CD4-positive, alpha-beta T cell treated with Interleukin-6 at 100 ng/mL for 8 hours (primary cell): ENCODE measurements around the gene EIF5AL1.
A peak's percentile ranks its signal among the peaks of the same experiment; 100 is the strongest.
"Not testable (repeated sequence)": the region's sequence is repeated elsewhere in the genome, so short reads cannot be mapped to it uniquely, and the experiment has no call there.

ENCODE experiments used
- DNase-seq: peaks from one replicate; pipeline ENCODE4 v3.0.0-alpha.2; 2020; ENCODE audit warnings: mixed read lengths, low spot score

The EIF5AL1 gene

GRCh38 chr10:79487296-79488194, 24.8 kb upstream of the EIF5AL1 start:
- peak; percentile 7 for DNase-seq

DNA sequence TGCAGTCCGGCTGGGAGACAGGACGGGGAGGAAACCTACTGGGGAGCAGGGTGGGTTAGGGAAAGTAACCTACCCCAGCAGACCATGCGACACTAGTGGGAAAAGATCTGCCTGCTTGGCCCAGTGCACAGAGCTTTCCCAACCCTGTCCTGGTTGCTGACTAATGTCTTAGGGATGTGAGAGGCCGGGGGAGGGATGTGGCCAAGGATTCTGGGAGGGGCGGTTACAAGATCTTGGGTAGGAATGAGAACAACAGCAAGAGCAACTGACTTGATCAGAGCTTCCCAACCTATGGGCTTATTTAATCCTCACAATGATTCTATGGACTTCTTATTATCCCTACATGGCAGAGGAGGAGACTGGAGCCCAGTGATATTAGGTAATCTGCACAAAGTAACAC, 24.0 kb upstream of the EIF5AL1 start:
- no peak for DNase-seq

- DNase-seq = no peak
These were observed 23.5 kb upstream of the EIF5AL1 start for GRCh38 chr10:79488870-79489269.

DNA sequence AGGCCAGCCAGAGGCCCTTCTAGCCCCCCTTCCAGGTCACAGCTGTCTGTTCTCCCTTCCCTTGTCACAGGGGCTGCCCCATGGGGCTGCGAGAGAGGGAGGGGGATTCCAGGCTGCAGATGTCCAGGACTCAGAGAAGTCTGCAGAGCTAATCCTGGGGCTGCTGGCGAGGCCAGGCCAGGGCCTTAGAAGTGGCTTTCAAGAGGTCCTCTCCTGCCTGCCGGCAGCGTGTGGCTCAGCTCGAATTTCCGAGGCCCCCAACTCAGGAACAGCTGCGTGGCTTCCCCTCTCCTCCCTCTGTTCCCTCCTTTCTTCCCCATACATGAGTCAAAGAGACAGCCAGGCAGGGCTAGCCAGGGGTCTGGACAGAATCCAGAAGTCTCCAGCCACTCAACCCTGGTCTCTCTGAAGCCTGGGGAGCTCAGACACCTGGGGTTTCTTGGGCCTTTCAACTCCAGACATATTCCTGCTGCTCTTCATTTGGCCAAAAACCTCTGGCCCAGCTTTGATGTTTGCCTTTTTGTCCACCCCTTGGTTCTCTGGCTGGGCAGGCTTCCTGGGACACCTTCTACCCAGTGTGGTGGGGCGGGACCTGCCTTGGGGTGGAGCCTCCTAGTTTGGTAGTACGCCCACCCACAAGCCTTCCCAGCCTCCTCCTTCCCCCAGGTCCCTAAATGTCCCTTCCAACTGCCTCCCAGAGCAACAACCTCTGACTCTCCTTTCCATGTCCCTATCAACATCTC, 21.8 kb upstream of the EIF5AL1 start:
- DNase-seq = no peak

- DNase-seq = no peak
These were observed 21.0 kb upstream of the EIF5AL1 start for GRCh38 chr10:79491143-79491835.

GRCh38 chr10:79492256-79492655, 20.1 kb upstream of the EIF5AL1 start:
- DNase-seq = no peak

GRCh38 chr10:79492839-79493238, 19.5 kb upstream of the EIF5AL1 start:
- no peak for DNase-seq

DNA sequence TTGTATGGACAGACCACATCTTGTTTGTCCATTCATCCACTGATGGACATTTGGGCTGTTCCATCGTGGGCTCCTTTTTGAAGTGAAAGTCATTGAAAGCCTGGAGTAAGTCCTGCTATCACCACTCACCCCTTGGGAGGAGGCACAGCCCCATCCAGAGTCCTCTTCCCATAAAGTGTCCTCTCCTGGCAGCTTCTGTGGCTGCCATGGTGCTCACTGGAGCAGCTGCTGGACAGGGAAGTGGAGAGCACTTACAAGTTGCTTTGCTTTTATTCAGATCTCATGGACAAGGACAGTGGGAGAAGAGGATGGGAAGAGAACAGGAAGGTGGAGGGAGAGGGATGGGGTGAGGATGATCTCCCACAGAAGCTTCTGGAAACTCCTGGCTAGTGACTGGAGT, 18.5 kb upstream of the EIF5AL1 start:
- DNase-seq = no peak

GRCh38 chr10:79494871-79495705, 17.2 kb upstream of the EIF5AL1 start:
- no peak for DNase-seq

DNA sequence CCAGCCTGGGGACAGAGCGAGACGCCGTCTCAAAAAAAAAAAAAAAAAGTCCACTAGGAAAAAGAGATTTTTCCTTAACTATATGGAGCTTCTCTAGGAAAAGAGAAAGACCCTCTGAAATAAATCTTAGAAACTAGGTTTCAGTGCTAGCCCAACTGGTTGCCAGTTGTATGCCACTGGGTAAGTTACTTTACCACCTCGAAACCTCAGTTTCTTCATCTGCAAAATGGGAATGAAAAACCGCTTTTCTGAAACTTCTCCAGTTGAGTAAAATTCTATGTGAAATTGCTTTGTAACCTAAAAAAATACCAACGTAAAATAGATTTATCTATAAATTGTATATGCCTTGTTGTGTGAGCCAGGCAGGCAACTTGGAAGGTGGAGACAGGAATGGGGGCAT, 16.5 kb upstream of the EIF5AL1 start:
- DNase-seq = no peak

- no peak for DNase-seq
These were observed 15.4 kb upstream of the EIF5AL1 start for GRCh38 chr10:79496896-79497295.

- no peak for DNase-seq
These were observed 14.0 kb upstream of the EIF5AL1 start for GRCh38 chr10:79498291-79498829.

DNA sequence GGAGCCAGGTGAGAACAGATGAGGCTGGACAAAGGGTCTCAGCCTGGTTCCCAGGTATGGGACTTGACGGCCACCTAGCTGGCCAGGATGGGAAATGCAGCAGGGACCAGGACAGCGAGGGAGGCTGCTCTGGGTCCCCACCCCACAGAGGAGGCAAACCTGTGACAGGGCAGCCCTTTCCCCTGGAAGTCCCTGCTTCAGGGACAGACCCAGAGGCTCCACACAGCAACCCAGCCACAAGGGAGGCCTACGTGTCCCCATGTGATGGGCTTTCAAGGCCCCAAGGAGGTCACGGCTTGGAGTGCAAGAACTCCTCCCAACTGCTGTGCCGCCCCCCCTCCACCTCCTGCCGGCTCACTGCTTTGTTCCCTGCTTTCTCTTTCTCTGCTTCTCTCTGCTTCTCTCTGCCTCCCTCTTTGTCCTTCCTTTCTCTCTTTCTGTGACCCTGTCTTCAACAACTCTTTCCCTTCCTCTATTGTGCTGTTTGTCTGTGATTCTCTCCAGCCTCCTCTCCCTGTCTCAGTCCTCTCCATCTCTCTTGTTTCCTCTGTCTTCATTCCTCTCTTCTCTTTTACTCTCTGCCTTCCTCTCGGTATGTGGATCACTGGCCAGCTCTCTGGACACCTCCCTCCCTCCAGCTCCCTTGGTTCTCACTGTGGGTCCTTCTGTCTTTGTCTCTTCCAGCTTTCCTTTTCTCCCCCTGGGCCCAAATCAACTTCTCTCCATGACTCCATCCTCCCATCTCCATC, 9.6 kb upstream of the EIF5AL1 start:
- DNase-seq = no peak

- not testable (repeated sequence) for DNase-seq
These were observed 8.5 kb upstream of the EIF5AL1 start for GRCh38 chr10:79503787-79504186.

DNA sequence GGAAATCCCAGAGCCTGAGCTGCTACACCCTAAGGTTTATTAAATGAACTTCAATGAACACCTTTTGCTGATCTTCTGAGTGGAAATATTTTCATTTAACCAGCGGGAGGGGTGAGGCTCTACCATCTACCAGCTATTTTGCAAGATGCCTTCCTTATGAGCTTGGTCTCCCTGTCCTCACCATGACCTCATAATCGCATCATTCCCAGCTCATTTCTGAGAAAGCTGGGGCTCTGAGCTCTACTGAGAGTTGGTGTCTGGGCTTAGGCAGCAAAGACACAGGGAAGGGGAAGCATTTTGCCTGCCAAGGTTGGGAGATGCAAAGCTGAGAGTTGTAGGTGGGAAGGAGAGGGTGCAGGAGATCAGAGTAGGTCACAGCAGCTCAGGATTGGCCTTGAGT, 7.8 kb upstream of the EIF5AL1 start:
- DNase-seq = not testable (repeated sequence)

- DNase-seq = not testable (repeated sequence)
These were observed 7.0 kb upstream of the EIF5AL1 start for GRCh38 chr10:79505328-79505727.

DNA sequence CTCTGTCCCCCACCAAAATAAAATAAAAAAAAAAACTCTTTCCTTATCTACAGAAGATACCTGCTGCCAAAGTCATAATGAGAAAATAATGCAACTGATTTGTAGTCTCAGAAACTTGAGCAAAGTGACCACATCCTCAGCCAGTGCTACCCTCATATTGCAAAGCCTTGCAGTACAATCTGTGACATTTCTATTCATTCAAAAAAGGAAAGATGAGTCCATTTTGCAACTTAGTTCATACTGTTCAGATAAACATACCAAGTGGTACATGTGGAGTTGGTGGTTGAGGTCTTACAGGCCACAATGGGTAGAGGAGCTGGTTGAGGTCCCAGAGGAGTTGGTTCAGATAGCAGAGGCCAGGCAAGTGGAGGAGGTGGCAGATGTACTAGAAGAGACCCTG, 6.5 kb upstream of the EIF5AL1 start:
- no peak for DNase-seq

DNA sequence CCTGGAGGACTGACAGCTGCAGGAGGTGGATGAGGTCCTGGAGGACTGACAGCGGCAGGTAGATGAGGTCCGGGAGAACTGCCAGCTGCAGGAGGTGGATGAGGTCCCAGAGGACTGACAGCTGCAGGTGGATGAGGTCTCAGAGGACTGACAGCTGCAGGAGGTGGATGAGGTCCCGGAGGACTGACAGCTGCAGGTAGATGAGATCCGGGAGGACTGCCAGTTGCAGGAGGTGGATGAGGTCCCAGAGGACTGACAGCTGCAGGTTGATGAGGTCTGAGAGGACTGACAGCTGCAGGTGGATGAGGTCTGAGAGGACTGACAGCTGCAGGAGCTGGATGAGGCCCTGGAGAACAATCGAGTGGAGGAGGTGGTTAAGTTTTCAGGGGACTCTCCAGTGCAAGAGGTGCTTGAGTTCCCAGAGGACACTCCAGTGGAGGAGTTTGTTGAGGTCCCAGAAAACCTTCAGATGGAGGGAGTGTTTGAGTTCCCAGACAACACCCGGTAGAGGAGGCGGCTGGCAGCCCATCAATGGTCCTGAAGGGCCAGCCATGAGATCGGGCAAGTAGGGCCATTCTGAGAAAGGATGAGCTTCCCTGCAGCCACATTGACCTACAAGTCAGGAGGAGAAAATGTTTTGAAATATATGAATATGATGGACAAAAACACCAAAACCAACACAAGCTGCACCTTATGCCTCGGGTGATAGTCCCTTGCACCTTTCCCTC, 4.7 kb upstream of the EIF5AL1 start:
- no peak for DNase-seq

DNA sequence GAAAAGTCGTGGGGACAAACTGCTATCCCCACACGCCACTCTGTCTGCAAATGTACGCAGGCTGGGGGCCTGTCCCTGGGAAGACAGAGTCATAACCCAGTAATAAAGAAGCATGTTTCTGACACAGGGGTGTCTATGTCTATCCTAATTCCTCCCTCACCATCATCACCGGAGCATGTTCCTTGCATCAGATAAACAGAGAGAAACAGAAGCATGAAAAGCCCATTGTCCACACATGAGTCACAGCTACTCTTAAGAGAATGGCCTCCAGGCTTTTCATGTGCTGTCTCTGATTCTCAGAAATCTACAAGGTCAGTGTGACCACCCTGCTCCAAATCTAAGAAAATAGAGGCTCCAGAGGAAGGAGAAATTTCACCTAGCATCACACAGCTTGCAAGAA, 4.1 kb upstream of the EIF5AL1 start:
- not testable (repeated sequence) for DNase-seq
